Omental fat pad (tissue), 4 donors: ENCODE measurements around the gene CLEC2A. TPM values are rescaled to one million over a fixed set of nuclear protein-coding genes. Genes with fewer than 3 reads are reported as not detected.
"Not testable (repeated sequence)": the region's sequence is repeated elsewhere in the genome, so short reads cannot be mapped to it uniquely, and the experiment has no call there.

Experiments
- ATAC-seq: fragments of 150-250 bp; one replicate; pipeline ENCODE4 v1.9.1; 2016; ENCODE audit warnings: mild to moderate bottlenecking, moderate library complexity; ENCODE audit not compliant: low FRiP score
- DNase-seq: peaks from one replicate; pipeline ENCODE4 v3.0.0-alpha.2; 2019; ENCODE audit warnings: low spot score
- CTCF ChIP-seq, 3 donors: fragments of 450-650 bp; IDR thresholded peaks; one replicate each; pipeline ENCODE4 v1.5.1; 2016 to 2017; ENCODE audit warnings: antibody characterized with exemption in 3 of 3, mild to moderate bottlenecking in 3 of 3, moderate library complexity in 2 of 3
- total RNA-seq, 4 donors: library from RNA; depleted of rRNA; stranded (reverse); fragments of >200 nt; gene quantifications; one replicate each; pipeline ENCODE4 v1.1.0, GENCODE V29; 2016

CLEC2A gene
- total RNA-seq, 4 donors from 2014 or later, result not detected

GRCh38 chr12:9969673-9970072 is 37.5 kb upstream of the CLEC2A start:
- ATAC-seq (no peak), DNase-seq (no peak)
- no peak for TF ChIP-seq CTCF (IDR thresholded peaks at IDR 0.05)

GRCh38 chr12:9961901-9962300 is 29.7 kb upstream of the CLEC2A start:
- ATAC-seq, result no peak

GRCh38 chr12:9961106-9961505 is 28.9 kb upstream of the CLEC2A start:
- no peak for TF ChIP-seq CTCF (IDR thresholded peaks at IDR 0.05)
- DNase-seq, result no peak
- ATAC-seq, result no peak

More at GRCh38 chr12:9961901-9962300, 29.7 kb upstream of the CLEC2A start:
- TF ChIP-seq CTCF (IDR thresholded peaks at IDR 0.05), result no peak
- no peak for DNase-seq

- TF ChIP-seq CTCF (IDR thresholded peaks at IDR 0.05), result no peak
- ATAC-seq, result no peak
- no peak for DNase-seq
These were observed 28.4 kb upstream of the CLEC2A start for GRCh38 chr12:9960590-9960989.

- TF ChIP-seq CTCF (IDR thresholded peaks at IDR 0.05), result no peak
- no peak for DNase-seq
- no peak for ATAC-seq
These were observed 25.7 kb upstream of the CLEC2A start for GRCh38 chr12:9957834-9958233.

- not testable (repeated sequence) for DNase-seq, ATAC-seq
These were observed 21.0 kb upstream of the CLEC2A start for GRCh38 chr12:9952954-9953729.

- no peak for TF ChIP-seq CTCF (IDR thresholded peaks at IDR 0.05)
- no peak for ATAC-seq
These were observed 19.0 kb upstream of the CLEC2A start for GRCh38 chr12:9951026-9951675.

More at GRCh38 chr12:9951026-9951675, 19.0 kb upstream of the CLEC2A start:
- no peak for DNase-seq
